KOPT-K1 (cell line): ENCODE data around the gene XRCC3.

ENCODE experiments used
- H3K27ac ChIP-seq: fragments of 200-600 bp; sonication (generic); 2 replicates; pipeline ENCODE4 v1.5.1; 2016; ENCODE audit warnings: antibody characterized with exemption, mild to moderate bottlenecking, low read depth, low read length; ENCODE audit not compliant: poor library complexity, severe bottlenecking
- H3K36me3 ChIP-seq: fragments of 200-600 bp; sonication (generic); 2 replicates; pipeline ENCODE4 v1.5.1; 2017; ENCODE audit warnings: antibody characterized with exemption, mild to moderate bottlenecking, low read length, moderate library complexity; ENCODE audit not compliant: insufficient read depth
- H3K9me3 ChIP-seq: fragments of 200-600 bp; sonication (generic); 2 replicates; pipeline ENCODE4 v1.5.1; 2017; ENCODE audit warnings: antibody characterized with exemption, low read length, mild to moderate bottlenecking; ENCODE audit not compliant: insufficient read depth, poor library complexity, severe bottlenecking

Gene XRCC3

DNA sequence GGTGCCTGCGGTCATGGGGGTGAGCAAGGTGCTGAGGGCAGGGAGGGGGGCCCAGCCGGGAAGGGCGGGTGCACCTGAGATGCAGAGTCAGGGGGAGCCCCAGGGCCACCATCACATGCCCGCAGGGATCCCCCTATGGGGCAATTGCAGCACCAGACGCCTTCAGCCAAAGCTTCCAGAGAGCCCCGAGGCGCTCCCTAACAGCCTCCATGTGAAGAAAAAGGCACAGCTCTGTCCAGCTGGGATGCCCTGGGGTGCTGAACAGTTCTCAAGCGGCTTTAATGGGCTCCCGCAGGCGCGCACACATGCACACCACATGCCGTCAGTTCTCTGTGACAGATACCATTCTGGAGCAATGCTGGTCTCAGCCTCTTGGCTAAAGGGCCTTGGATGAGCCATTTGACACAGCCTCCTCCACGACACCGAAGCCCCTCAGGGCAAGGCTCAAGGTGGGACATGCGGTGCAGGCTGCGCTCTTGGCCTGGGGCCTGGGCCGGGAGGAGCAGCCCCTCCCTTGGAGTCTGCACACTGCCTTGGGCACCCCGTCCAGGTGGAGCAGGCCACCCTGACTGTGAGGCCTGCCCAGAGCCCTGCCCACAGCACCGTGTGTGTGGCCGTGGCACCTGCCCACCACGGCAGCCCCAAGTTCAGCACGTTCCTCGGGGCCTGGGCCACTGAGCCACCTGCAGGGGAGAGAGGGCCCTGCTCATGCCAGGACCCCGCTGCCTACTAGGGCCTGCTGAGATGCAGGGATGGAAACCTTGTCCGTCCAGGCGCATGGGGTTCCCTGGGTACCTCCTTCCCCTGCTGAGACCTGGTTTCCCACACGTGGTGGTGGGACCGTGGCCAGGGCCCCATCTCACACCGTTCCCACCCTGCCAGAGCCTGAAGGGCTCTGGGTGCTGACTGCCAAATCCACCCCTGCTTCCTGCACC lies 7.7 kb downstream of the XRCC3 start:
- Histone ChIP-seq H3K36me3 (peaks cover 100% of the 10 kb centered on the region), H3K27ac (no peak overlapping the region), H3K9me3 (no peaks in the 10 kb centered on the region)

DNA sequence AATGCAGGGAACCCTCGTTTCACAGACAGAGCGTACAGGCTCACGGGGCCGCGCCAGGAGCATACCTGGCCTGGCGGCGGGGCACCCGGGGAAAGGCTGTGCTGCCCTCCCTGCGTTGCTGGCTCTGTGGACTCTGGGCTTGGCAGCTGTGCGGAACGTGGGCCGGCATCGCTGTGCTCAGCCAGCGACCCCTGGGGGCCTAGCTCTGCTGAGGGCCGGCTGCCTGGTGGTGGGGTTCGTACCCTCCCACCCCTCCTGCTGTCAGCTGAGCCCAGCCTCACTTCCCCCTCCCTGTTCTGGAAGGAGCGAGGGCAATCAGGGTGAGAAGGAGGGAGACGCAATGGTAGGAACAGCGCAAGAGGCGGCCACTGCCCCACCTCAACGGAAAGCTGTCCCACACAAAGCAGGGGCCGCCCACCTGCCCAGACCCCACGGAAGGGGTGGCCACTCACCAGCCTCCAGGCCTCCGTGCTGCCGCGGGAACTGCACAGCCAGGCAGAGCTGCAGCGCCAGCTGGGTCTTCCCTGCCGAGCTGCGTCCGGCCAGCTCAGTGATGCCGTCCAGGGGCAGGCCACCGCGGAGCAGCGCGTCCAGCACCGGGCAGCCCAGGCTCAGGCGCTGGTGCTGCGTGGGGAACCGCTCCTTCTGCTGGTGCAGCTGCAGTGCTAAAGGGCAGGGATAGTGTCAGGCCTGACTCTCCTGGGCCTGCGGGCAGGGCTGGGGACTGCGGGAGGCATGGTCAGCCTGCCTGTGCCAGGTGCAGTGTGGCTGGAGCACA lies 8.5 kb downstream of the XRCC3 start:
- H3K36me3 ChIP-seq, result peaks cover 100% of the 10 kb centered on the region
- H3K9me3 ChIP-seq, result no peaks in the 10 kb centered on the region
- H3K27ac ChIP-seq, result no peak overlapping the region

DNA sequence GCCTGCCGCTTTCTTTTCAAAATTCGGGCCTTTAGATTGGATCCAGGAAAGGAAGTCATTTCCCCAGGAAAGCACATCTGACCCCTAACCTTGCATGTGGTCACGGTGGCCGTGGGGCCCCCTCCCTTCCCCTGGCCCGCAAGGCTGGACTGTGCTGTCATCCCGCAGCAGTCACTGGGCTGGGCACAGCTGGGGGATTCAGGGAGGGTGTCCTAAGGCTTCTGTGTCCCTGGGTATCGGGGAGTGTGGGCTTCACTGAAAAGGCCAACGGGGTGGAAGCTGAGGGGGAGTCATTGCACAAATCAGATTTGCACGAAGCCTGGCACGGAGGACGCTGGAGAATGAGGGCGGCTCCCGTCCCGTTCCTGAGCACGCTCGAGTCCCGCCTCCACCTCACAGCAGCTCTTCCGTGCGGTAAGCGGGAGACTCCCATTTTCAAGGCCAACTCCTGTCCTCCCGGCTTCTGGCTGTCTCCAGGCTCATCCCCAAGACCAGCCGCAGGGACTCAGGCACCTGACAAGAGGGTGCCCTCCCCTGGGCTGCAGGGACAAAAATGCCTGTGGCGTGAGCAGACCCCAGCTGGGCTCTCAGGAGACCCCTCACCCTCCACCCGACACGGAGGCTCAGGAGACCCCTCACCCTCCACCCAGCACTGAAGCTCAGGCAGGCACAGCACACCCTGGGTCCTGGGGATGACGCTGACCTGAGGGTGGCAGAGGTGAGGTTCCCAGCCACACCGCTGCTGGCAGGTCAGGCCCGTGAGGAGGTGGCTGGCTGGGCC lies 9.6 kb downstream of the XRCC3 start:
- H3K9me3 ChIP-seq, result no peaks in the 10 kb centered on the region
- H3K36me3 ChIP-seq, result peaks cover 100% of the 10 kb centered on the region
- no peak overlapping the region for H3K27ac ChIP-seq

DNA sequence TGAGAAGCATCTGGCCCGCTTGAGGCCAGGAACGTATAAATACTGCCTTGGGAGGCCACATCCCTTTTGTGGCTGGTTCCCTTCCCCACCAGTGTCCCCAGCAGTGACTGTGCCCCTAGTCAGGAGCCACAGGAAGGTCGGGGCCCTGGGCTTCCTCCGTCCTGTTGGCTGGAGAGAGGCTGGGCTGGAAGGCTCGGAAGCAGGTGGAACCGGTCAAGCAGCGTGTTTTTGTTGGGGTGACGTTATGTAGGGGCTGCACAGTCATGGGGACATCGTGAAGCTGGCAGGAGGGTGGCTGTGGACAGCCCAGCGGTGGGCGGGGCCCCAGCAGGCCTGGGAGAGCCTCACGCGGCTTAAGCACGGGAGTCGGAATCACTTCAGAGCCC lies 10.1 kb downstream of the XRCC3 start:
- H3K27ac ChIP-seq, result no peak overlapping the region
- peaks cover 100% of the 10 kb centered on the region for H3K36me3 ChIP-seq
- H3K9me3 ChIP-seq, result no peaks in the 10 kb centered on the region

DNA sequence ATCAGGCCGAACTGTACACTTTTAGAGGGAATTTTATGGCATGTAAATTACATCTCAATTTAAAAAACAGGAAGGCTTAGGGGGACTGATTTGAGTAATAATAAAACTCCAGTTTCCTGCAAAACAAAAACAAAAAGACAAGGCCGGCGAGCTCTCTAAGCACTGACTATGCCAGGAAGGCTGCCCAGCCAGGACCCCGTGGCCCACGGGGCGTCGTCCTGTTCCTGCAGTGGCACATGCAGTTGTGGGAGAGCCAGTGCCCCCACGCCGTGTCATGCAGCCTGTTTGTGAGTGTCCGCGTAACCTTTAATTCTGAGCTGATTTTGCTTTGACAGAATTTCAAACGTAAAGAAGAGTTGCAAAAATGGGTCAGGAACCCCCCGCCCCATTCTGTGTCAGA lies 10.5 kb downstream of the XRCC3 start:
- Histone ChIP-seq H3K9me3 (no peaks in the 10 kb centered on the region), H3K27ac (no peak overlapping the region), H3K36me3 (peaks cover 100% of the 10 kb centered on the region)

DNA sequence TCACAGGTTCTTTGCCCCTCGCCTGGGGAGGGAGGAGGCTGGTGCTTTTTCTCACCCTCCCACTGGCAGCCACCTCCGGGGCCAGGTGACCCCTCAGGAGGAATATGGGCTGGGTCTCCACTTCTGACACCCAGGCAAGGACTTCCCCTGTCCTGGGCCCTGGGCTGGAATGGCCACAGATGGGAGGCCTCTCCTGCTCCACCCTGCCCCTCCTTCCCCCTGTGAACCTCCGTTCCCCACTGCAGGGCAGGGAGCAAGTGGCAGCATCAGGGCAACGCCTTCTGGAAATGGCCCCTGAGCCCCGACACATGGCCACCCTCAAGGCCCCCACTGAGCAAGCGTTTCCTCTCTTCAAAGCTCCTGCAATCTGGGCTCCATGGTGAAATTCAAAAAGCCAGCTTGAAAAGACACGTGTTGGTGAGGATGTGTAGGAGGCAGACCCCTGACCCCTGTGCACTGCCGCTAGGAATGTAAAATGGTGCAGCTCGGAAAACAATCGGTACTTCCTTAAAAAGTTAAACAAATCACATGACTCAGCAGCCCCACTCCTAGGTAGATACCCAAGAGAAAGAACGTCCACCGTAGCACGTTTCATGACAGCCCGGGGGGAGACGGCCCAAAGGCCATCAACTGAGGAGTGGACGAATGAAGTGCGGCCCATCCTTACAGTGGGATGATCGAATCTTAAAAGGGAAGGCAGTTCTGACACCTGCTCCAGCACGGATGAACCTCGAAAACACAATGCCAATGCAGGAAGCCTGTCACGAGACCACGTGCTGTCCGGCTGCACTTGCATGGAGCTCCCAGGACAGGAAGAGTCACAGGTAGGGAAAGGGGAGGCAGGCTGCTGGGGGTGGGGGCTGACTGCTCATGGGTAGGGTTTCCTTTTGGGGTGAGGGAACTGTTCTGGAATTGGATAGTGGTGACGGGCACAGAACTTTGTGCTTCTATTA lies 11.5 kb downstream of the XRCC3 start:
- Histone ChIP-seq H3K36me3 (peaks cover 100% of the 10 kb centered on the region), H3K9me3 (no peaks in the 10 kb centered on the region), H3K27ac (no peak overlapping the region)

DNA sequence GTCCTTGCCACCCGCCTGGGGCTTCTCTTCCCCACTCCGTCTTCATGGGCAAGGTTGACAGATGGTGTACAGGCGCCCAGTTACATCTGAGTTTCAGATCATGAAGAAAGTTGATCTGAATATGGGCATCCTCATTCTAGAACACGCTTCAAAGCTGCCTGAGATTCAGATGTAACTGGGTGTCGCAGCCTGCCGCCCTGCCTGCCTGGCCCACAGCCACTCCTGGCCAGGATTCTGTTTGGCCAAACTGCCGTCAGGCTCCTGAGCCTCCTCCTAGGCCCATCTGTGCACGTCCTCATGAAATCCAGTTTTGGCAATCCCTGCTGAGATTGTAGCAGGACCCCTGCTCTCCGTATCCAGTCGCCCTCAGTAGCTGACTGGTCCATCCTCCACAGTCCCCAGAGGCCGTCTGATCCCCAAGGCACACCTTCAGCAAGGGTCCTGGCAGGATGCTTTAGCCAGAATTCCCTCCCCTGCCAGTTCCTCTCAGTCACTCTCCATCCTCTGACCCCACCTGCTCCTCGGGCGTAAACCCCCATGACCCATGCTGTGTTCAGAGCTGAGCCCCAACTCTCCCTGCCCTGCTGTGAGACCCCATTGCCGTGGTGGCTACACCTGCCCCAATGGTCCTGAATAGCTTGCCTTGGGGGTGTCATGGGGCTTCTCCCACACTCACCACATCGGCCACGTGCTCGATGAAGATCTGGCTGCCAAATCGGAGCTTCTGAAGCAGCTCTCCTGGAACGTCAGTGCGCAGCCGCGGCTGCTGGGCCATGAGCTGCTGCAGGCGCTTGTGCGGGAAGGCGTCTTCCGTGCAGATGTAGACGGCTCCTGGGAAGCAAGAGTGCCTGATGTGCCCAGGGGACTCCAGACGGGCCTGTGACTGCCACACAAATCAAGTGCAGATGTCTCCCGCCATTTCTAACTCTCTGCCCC lies 12.5 kb downstream of the XRCC3 start:
- Histone ChIP-seq H3K9me3 (no peaks in the 10 kb centered on the region), H3K36me3 (peaks cover 100% of the 10 kb centered on the region), H3K27ac (no peak overlapping the region)

DNA sequence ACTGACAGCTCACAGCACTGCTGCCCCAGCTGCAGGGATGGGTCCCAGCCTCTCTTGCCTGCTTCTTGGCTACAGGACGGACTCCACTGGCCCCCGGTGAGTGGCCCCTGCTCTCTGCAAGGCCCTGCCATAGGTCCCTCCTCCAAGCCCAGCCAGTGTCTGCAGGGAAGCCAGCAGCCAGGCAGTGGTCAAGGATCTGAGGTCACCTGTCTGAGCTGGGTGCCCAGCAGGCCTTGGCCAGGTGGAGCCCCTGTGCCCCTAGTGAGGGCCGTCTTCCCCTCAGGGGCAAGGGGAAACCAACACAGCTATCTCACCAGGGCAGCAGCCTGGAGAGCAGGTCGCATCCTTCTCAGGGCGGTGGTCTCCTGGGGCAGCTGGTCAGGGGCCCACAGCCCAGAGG lies 13.2 kb downstream of the XRCC3 start:
- H3K9me3 ChIP-seq, result no peaks in the 10 kb centered on the region
- no peak overlapping the region for H3K27ac ChIP-seq
- H3K36me3 ChIP-seq, result peaks cover 100% of the 10 kb centered on the region

DNA sequence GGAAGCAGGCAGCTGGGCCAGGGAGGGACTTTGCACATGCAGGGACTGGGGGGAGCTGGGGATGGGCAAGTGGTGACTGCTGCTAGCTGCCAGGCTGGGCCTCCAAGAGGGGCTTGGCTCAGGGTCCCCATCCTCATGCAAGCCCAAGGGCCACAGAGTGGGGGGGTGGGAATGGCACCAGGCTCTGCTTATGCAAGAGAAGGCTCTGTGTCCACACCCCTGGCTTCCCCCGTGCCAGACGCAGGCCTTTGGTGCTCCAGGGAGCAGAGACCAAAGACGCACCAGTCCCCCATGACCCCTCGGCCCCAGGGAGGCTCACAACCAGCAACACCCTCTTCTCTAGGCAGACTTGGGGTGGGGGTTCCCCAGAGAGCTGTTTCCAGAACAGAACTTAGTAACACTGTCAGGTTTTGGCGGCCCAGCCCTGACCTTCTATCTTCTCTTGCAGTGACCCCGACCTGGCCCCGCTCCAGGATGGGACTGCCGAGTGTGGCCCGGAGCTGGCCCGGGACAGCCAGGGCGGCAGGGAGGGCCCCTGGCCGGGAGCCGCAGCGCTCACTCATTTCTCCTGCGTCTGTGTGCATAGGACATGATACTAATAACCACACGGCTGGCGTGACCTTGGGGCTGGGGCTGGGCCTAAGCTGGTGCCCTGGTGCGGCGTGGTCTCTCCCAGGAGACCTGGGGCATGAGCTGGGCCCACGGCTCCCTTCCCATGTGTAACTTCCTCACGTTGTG lies 14.3 kb downstream of the XRCC3 start:
- Histone ChIP-seq H3K9me3 (no peaks in the 10 kb centered on the region), H3K27ac (no peak overlapping the region), H3K36me3 (peaks cover 100% of the 10 kb centered on the region)

DNA sequence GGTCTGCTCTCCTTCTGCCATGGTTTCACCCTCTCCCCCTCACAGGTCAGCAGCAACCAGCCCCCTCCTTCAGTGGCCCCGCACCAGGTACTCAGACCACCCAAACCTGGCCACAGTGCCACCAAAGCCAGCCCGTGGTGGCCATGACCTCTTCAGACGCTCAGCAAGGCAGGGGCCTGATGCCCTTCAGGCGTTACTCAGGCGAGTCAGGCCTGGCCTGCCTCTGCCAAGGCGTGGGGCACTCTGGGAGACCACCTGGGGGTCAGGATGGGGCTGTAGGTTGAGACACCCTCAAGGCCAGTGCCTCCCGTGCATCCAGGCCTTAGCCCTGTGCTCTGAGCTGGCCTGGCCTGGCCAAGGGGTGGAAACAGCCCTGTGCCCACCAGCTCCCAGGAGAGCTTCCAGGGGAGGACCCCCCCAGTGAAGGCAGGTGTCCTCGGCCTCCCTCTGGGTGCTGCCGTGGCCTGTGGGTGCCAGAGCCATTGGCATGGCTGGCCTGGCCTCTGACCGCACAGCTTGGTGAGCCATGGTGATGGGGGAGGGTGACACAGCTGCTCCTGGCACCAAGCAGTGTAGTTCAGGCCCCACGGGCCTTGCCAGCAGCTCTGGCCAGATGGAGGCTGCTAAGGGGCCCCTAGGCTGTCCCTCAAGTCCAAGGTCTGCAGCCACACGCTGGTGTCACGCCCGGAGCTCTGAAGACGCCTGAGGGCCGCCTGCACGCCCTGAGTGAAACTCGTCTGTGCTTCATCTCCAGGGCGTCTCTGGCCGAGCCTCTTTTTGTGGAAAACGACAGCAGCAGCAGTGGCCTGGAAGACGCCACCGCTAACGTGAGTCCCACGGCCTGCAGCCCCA lies 15.1 kb downstream of the XRCC3 start:
- no peak overlapping the region for H3K27ac ChIP-seq
- H3K36me3 ChIP-seq, result peaks cover 98% of the 10 kb centered on the region
- no peaks in the 10 kb centered on the region for H3K9me3 ChIP-seq

DNA sequence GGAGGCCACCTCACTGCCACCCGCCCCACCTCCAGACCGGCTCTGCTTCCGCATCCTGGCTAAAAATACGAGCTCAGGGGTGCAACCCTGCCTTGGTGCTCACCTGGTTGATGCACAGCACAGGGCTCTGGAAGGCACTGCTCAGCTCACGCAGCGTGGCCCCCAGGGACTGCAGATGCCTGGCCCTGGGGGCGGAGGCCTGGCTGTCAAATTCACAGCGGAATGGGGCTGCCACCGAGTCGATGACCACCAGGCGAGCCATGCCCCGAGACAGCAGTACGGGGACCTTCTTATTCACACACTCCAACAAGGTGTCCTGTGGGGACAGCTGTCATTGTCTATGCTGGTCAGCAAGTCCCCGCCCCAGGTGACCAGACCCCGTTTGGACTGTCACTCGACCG lies 16.0 kb downstream of the XRCC3 start:
- Histone ChIP-seq H3K36me3 (peaks cover 97% of the 10 kb centered on the region), H3K27ac (no peak overlapping the region)

More for the DNA sequence above, 16.0 kb downstream of the XRCC3 start:
- no peaks in the 10 kb centered on the region for H3K9me3 ChIP-seq
